Neural cell (in vitro differentiated cells): Measurements from ENCODE around the gene PRICKLE2. TPM values are rescaled to one million over a fixed set of nuclear protein-coding genes. Genes with fewer than 3 reads are reported as not detected.

Experiments
- H2AFZ ChIP-seq: fragments of 200-600, 300-800 bp; sonication (generic), shearing (Covaris generic); 2 replicates; pipeline ENCODE4 v1.6.0; 2014; ENCODE audit warnings: low read depth, mild to moderate bottlenecking, antibody characterized with exemption, low read length, moderate library complexity
- H3F3A ChIP-seq: fragments of 200-600 bp; shearing (Covaris generic); 2 replicates; pipeline ENCODE4 v1.6.1; 2016; ENCODE audit warnings: mild to moderate bottlenecking, moderate library complexity, mixed read lengths, antibody characterized with exemption, low read length; ENCODE audit not compliant: insufficient read depth, poor library complexity, severe bottlenecking
- H3K27ac ChIP-seq: fragments of 200-600, 300-800 bp; sonication (generic), shearing (Covaris generic); 2 replicates; pipeline ENCODE4 v1.5.1; 2014; ENCODE audit warnings: mild to moderate bottlenecking, low read length, moderate library complexity
- H3K27me3 ChIP-seq: fragments of 300-800, 200-600 bp; sonication (generic), shearing (Covaris generic); 2 replicates; pipeline ENCODE4 v1.6.0; 2014; ENCODE audit warnings: mild to moderate bottlenecking, low read depth, low read length, moderate library complexity; ENCODE audit not compliant: insufficient read depth
- H3K36me3 ChIP-seq: fragments of 300-800, 200-600 bp; sonication (generic), shearing (Covaris generic); 2 replicates; pipeline ENCODE4 v1.5.1; 2014; ENCODE audit warnings: mild to moderate bottlenecking, antibody characterized with exemption, low read length, moderate library complexity; ENCODE audit not compliant: insufficient read depth
- H3K4me2 ChIP-seq: fragments of 300-800, 200-600 bp; sonication (generic), shearing (Covaris generic); 2 replicates; pipeline ENCODE4 v1.6.0; 2014; ENCODE audit warnings: mild to moderate bottlenecking, low read length
- H3K4me3 ChIP-seq: fragments of 300-800, 200-600 bp; sonication (generic), shearing (Covaris generic); 2 replicates; pipeline ENCODE4 v1.5.1; 2014; ENCODE audit warnings: mild to moderate bottlenecking, low read length, moderate library complexity
- H3K79me2 ChIP-seq: fragments of 200-600 bp; shearing (Covaris generic); replicated peaks from 2 replicates; pipeline ENCODE4 v1.6.0; 2014; ENCODE audit warnings: mild to moderate bottlenecking, low read length, moderate library complexity; ENCODE audit not compliant: insufficient read depth
- H3K9ac ChIP-seq: fragments of 300-800, 200-600 bp; sonication (generic), shearing (Covaris generic); 2 replicates; pipeline ENCODE4 v1.6.1; 2016; ENCODE audit warnings: mild to moderate bottlenecking, low read length, mixed read lengths
- H3K9me2 ChIP-seq: fragments of 200-600 bp; shearing (Covaris generic); 2 replicates; pipeline ENCODE4 v1.6.1; 2016; ENCODE audit warnings: mild to moderate bottlenecking, low read length, mixed read lengths; ENCODE audit not compliant: insufficient read depth
- H3K9me3 ChIP-seq: fragments of 200-600, 300-800 bp; sonication (generic), shearing (Covaris generic); 2 replicates; pipeline ENCODE4 v1.6.1; 2016; ENCODE audit warnings: mild to moderate bottlenecking, mixed run types, low read length, moderate library complexity, mixed read lengths
- H4K20me1 ChIP-seq: fragments of 200-600 bp; shearing (Covaris generic); 2 replicates; pipeline ENCODE4 v1.6.1; 2016; ENCODE audit warnings: mild to moderate bottlenecking, mixed run types; ENCODE audit not compliant: insufficient read depth
- CTCF ChIP-seq: fragments of 450-650 bp; IDR thresholded peaks from 2 replicates; pipeline ENCODE4 v1.5.1; 2014; ENCODE audit warnings: antibody characterized with exemption, mild to moderate bottlenecking, moderate library complexity; ENCODE audit not compliant: poor library complexity, severe bottlenecking
- EP300 ChIP-seq: fragments of 450-650 bp; conservative IDR thresholded peaks from 2 replicates; pipeline ENCODE4 v1.6.1; 2014; ENCODE audit warnings: antibody characterized with exemption, mild to moderate bottlenecking, moderate library complexity; ENCODE audit not compliant: poor library complexity, severe bottlenecking
- MXI1 ChIP-seq: fragments of 450-650 bp; conservative IDR thresholded peaks from 2 replicates; pipeline ENCODE4 v1.6.1; 2014; ENCODE audit warnings: antibody characterized with exemption, mild to moderate bottlenecking; ENCODE audit not compliant: poor library complexity, severe bottlenecking
- POLR2AphosphoS5 ChIP-seq: IDR thresholded peaks from 2 replicates; pipeline ENCODE4 v1.6.1; 2012
- RAD21 ChIP-seq: fragments of 450-650 bp; conservative IDR thresholded peaks from 2 replicates; pipeline ENCODE4 v1.6.1; 2014; ENCODE audit warnings: antibody characterized with exemption, mild to moderate bottlenecking, moderate library complexity
- REST ChIP-seq: IDR thresholded peaks from 2 replicates; pipeline ENCODE4 v1.6.1; 2012; ENCODE audit warnings: borderline replicate concordance
- SMC3 ChIP-seq: fragments of 450-650 bp; conservative IDR thresholded peaks from 2 replicates; pipeline ENCODE4 v1.6.1; 2014; ENCODE audit warnings: antibody characterized with exemption, mild to moderate bottlenecking, moderate library complexity; ENCODE audit not compliant: poor library complexity
- TAF1 ChIP-seq: IDR thresholded peaks from 2 replicates; pipeline ENCODE4 v1.6.1; 2012; ENCODE audit warnings: low read depth
- polyA plus RNA-seq: library from polyadenylated mRNA; depleted of rRNA; stranded (reverse); fragments of >200 nt; gene quantifications from 2 replicates; pipeline ENCODE4 v1.2.3, GENCODE V29; 2014

PRICKLE2 gene
- polyA plus RNA-seq, 1 donor from 2014 or later = 8.7 TPM

- Histone ChIP-seq H3K9ac (no peak overlapping the region), H3K27ac (no peak overlapping the region)
- TF ChIP-seq REST = no peak
These were observed 80.9 kb downstream of the PRICKLE2 start for GRCh38 chr3:64144241-64144900.

GRCh38 chr3:64143409-64144130, 81.7 kb downstream of the PRICKLE2 start:
- Histone ChIP-seq H3F3A (no peaks in the 10 kb centered on the region), H3K9ac (no peak overlapping the region), H3K27ac (no peak overlapping the region), H3K9me2 (no peaks in the 10 kb centered on the region), H3K4me2 (no peak overlapping the region), H3K36me3 (no peaks in the 10 kb centered on the region), H3K79me2 (no peaks in the 10 kb centered on the region), H3K9me3 (no peaks in the 10 kb centered on the region), H2AFZ (no peak overlapping the region), H3K27me3 (no peaks in the 10 kb centered on the region), H3K4me3 (no peak overlapping the region), H4K20me1 (no peaks in the 10 kb centered on the region)
- TF ChIP-seq MXI1 (no peak), EP300 (no peak), RAD21 (no peak), POLR2AphosphoS5 (no peak), REST (no peak), TAF1 (no peak), SMC3 (no peak), CTCF (no peak)

More at GRCh38 chr3:64144241-64144900, 80.9 kb downstream of the PRICKLE2 start:
- H2AFZ ChIP-seq = no peak overlapping the region
- H3K27me3 ChIP-seq = no peaks in the 10 kb centered on the region
- no peaks in the 10 kb centered on the region for H3K36me3 ChIP-seq
- no peak overlapping the region for H3K4me3 ChIP-seq
- no peaks in the 10 kb centered on the region for H3F3A ChIP-seq
- H3K9me2 ChIP-seq = no peaks in the 10 kb centered on the region
- no peaks in the 10 kb centered on the region for H4K20me1 ChIP-seq
- no peaks in the 10 kb centered on the region for H3K9me3 ChIP-seq
- no peak overlapping the region for H3K4me2 ChIP-seq
- no peaks in the 10 kb centered on the region for H3K79me2 ChIP-seq
